GM18508 (cell line): Measurements from ENCODE around the gene JAK2.

Experiments
- ATAC-seq: cut with Tn5 transposase; IDR thresholded peaks from one replicate; pipeline ENCODE4 v1.9.1; 2021; ENCODE audit warnings: moderate number of reproducible peaks; ENCODE audit not compliant: insufficient read depth, unreplicated experiment

JAK2 gene

GRCh38 chr9:5113994-5114748 is 129.1 kb downstream of the JAK2 start:
- ATAC-seq = no peak

GRCh38 chr9:5122116-5122515 is 137.0 kb downstream of the JAK2 start:
- ATAC-seq = no peak

GRCh38 chr9:5122516-5122915 is 137.4 kb downstream of the JAK2 start:
- no peak for ATAC-seq

- no peak for ATAC-seq
These were observed 155.1 kb downstream of the JAK2 start for GRCh38 chr9:5140151-5140550.

- ATAC-seq = no peak
These were observed 159.1 kb downstream of the JAK2 start for GRCh38 chr9:5144217-5144616.

- no peak for ATAC-seq
These were observed 161.2 kb downstream of the JAK2 start for GRCh38 chr9:5146241-5146640.
